Measurements from ENCODE around the gene MAP3K19. TPM values are rescaled to one million over a fixed set of nuclear protein-coding genes. Genes with fewer than 3 reads are reported as not detected.
"Not testable (repeated sequence)": the region's sequence is repeated elsewhere in the genome, so short reads cannot be mapped to it uniquely, and the experiment has no call there.

MAP3K19 gene
- total RNA-seq, 1 experiment from 2014 or later: not detected

DNA sequence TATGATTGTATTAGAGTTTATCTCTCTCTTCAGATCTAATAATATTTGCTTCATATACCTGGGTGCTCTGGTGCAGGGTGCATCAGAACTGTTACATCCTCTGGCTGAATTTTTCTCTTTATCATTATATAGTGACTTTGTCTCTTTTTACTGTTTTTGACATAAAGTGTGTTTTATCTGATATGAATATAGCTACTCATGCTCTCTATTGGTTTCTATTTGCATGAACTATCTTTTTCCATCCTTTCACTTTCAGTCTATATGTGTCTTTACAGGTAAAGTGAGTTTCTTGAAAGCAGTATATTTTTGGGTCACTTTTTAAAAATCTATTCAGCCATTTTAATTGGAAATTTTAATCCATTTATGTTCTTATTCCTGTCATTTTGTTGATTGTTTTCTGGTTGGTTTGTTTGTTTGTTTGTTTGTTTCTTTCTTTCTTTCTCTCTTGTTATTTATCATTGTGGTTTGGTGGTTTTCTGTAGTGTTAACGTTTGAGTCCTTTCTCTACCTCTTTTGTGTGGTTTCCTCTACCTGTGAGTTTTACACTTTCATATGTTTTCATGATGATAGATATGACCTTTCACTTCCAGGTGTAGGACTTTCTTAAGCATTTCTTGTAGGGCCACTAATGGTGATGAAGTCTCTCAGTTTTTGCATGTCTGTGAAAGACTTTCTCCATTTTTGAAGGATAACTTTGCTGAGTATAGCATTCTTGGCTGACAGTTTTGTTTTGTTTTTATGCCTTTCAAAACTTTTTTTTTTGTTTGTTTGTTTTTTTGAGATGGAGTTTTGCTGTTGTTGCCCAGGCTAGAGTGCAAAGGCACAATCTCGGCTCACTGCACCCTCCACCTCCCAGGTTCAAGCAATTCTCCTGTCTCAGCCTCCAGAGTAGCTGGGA is 73.8 kb downstream of the MAP3K19 start:
- H3K27me3 Mint-ChIP-seq (ENCODE audit: low read depth): peaks cover 4% of the 10 kb centered on the region
- H3K4me3 Mint-ChIP-seq: no peak overlapping the region
- H3K27ac Mint-ChIP-seq: no peak overlapping the region
- no peaks in the 10 kb centered on the region for H3K4me1 Mint-ChIP-seq
- H3K9me3 Mint-ChIP-seq: peaks cover 52% of the 10 kb centered on the region
- ATAC-seq: no peak
- H3K36me3 Mint-ChIP-seq: peaks cover 38% of the 10 kb centered on the region
- TF ChIP-seq, protein P1, sequence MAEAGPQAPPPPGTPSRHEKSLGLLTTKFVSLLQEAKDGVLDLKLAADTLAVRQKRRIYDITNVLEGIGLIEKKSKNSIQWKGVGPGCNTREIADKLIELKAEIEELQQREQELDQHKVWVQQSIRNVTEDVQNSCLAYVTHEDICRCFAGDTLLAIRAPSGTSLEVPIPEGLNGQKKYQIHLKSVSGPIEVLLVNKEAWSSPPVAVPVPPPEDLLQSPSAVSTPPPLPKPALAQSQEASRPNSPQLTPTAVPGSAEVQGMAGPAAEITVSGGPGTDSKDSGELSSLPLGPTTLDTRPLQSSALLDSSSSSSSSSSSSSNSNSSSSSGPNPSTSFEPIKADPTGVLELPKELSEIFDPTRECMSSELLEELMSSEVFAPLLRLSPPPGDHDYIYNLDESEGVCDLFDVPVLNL (CRISPR knock-in tag; IDR thresholded peaks at IDR 0.05; ENCODE audit: borderline replicate concordance, low read depth): no peak
- TF ChIP-seq, protein P2, sequence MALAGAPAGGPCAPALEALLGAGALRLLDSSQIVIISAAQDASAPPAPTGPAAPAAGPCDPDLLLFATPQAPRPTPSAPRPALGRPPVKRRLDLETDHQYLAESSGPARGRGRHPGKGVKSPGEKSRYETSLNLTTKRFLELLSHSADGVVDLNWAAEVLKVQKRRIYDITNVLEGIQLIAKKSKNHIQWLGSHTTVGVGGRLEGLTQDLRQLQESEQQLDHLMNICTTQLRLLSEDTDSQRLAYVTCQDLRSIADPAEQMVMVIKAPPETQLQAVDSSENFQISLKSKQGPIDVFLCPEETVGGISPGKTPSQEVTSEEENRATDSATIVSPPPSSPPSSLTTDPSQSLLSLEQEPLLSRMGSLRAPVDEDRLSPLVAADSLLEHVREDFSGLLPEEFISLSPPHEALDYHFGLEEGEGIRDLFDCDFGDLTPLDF (CRISPR knock-in tag; IDR thresholded peaks at IDR 0.05): no peak
- TF ChIP-seq, protein P3, sequence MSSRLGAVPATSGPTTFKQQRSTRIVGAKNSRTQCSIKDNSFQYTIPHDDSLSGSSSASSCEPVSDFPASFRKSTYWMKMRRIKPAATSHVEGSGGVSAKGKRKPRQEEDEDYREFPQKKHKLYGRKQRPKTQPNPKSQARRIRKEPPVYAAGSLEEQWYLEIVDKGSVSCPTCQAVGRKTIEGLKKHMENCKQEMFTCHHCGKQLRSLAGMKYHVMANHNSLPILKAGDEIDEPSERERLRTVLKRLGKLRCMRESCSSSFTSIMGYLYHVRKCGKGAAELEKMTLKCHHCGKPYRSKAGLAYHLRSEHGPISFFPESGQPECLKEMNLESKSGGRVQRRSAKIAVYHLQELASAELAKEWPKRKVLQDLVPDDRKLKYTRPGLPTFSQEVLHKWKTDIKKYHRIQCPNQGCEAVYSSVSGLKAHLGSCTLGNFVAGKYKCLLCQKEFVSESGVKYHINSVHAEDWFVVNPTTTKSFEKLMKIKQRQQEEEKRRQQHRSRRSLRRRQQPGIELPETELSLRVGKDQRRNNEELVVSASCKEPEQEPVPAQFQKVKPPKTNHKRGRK (CRISPR knock-in tag; IDR thresholded peaks at IDR 0.05; ENCODE audit: borderline replicate concordance): no peak
- TF ChIP-seq RELA (CRISPR knock-in tag; IDR thresholded peaks at IDR 0.05; ENCODE audit: borderline replicate concordance) (no peak), NR3C1 (CRISPR knock-in tag; conservative IDR thresholded peaks at IDR 0.05; ENCODE audit: low read depth) (no peak), ATF1 (CRISPR knock-in tag; IDR thresholded peaks at IDR 0.05) (no peak), NR1H2 (CRISPR knock-in tag; IDR thresholded peaks at IDR 0.05) (no peak), PRRX2 (CRISPR knock-in tag; IDR thresholded peaks at IDR 0.05) (no peak), ZNF232 (CRISPR knock-in tag; IDR thresholded peaks at IDR 0.05) (no peak), ESRRA (CRISPR knock-in tag; IDR thresholded peaks at IDR 0.05; ENCODE audit: borderline replicate concordance) (no peak), HMGA2 (CRISPR knock-in tag; IDR thresholded peaks at IDR 0.05) (no peak)
- TF ChIP-seq, protein P4, sequence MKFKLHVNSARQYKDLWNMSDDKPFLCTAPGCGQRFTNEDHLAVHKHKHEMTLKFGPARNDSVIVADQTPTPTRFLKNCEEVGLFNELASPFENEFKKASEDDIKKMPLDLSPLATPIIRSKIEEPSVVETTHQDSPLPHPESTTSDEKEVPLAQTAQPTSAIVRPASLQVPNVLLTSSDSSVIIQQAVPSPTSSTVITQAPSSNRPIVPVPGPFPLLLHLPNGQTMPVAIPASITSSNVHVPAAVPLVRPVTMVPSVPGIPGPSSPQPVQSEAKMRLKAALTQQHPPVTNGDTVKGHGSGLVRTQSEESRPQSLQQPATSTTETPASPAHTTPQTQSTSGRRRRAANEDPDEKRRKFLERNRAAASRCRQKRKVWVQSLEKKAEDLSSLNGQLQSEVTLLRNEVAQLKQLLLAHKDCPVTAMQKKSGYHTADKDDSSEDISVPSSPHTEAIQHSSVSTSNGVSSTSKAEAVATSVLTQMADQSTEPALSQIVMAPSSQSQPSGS (CRISPR knock-in tag; IDR thresholded peaks at IDR 0.05; ENCODE audit: borderline replicate concordance, low read depth): no peak
- TF ChIP-seq, protein P5, sequence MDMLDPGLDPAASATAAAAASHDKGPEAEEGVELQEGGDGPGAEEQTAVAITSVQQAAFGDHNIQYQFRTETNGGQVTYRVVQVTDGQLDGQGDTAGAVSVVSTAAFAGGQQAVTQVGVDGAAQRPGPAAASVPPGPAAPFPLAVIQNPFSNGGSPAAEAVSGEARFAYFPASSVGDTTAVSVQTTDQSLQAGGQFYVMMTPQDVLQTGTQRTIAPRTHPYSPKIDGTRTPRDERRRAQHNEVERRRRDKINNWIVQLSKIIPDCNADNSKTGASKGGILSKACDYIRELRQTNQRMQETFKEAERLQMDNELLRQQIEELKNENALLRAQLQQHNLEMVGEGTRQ (CRISPR knock-in tag; IDR thresholded peaks at IDR 0.05): no peak
- POLR2A ChIA-PET: no interaction called here
- DNase-seq (ENCODE audit: low spot score): no peak
- CTCF ChIA-PET: interaction anchor here (1.8 kb wide), 1 partner anchor 15 kb away, joined by 6 read pairs; no protein-coding TSS in a partner anchor

DNA sequence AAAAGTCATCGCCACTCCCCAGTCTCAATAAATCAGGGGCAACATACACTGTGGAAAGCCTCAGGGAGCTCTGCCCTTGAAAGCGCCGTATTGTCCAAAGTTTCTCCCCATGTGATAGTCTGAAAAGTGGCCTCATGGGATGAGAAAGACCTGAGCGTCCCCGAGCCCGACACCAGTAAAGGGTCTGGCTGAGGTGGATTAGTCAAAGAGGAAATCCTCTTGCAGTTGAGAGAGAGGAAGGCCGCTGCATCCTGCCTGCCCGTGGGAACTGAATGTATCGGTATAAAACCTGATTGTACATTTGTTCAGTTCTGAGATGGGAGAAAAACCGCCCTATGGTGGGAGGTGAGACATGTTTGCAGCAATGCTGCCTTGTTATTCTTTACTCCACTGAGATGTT is 80.1 kb downstream of the MAP3K19 start:
- POLR2A ChIA-PET, CTCF ChIA-PET: not testable (repeated sequence)
- H3K36me3 Mint-ChIP-seq: peaks cover 25% of the 10 kb centered on the region

DNA sequence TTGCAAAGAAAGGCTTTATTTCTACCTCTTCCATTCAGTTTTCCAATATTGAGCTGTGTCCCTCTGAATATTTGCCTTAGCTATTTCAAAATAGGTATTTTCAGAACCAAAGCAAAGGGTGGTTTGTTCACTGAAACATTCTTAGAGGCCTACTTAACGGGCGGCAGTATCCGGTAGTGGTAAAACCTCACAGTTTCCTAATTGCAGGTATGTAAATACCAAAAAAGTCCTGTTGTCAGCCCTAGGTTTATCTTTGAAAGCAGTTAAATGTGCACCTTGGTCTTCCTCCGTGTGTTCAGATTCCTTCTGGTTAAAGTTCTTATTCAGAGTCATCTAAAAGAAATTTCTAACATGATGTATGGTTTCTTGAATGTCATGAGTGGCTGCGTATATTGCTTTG is 89.8 kb downstream of the MAP3K19 start:
- peaks cover 32% of the 10 kb centered on the region for H3K36me3 Mint-ChIP-seq
- CTCF ChIA-PET: no interaction called here
- H3K4me3 Mint-ChIP-seq: no peak overlapping the region
- ATAC-seq (no peak), DNase-seq (ENCODE audit: low spot score) (no peak)
- 0 out of 2 replicates have a peak, but pooled peaks cover 7% of the 10 kb centered on the region for H3K4me1 Mint-ChIP-seq
- no peaks in the 10 kb centered on the region for H3K9me3 Mint-ChIP-seq
- POLR2A ChIA-PET: no interaction called here
- no peaks in the 10 kb centered on the region for H3K27me3 Mint-ChIP-seq (ENCODE audit: low read depth)
- no peak overlapping the region for H3K27ac Mint-ChIP-seq
- TF ChIP-seq MXD4 (CRISPR knock-in tag; IDR thresholded peaks at IDR 0.05; ENCODE audit: borderline replicate concordance) (no peak), TP53 (CRISPR knock-in tag; IDR thresholded peaks at IDR 0.05) (no peak), GRHL2 (CRISPR knock-in tag; IDR thresholded peaks at IDR 0.05; ENCODE audit: insufficient replicate concordance, severe bottlenecking) (no peak)
- TF ChIP-seq, protein P6, sequence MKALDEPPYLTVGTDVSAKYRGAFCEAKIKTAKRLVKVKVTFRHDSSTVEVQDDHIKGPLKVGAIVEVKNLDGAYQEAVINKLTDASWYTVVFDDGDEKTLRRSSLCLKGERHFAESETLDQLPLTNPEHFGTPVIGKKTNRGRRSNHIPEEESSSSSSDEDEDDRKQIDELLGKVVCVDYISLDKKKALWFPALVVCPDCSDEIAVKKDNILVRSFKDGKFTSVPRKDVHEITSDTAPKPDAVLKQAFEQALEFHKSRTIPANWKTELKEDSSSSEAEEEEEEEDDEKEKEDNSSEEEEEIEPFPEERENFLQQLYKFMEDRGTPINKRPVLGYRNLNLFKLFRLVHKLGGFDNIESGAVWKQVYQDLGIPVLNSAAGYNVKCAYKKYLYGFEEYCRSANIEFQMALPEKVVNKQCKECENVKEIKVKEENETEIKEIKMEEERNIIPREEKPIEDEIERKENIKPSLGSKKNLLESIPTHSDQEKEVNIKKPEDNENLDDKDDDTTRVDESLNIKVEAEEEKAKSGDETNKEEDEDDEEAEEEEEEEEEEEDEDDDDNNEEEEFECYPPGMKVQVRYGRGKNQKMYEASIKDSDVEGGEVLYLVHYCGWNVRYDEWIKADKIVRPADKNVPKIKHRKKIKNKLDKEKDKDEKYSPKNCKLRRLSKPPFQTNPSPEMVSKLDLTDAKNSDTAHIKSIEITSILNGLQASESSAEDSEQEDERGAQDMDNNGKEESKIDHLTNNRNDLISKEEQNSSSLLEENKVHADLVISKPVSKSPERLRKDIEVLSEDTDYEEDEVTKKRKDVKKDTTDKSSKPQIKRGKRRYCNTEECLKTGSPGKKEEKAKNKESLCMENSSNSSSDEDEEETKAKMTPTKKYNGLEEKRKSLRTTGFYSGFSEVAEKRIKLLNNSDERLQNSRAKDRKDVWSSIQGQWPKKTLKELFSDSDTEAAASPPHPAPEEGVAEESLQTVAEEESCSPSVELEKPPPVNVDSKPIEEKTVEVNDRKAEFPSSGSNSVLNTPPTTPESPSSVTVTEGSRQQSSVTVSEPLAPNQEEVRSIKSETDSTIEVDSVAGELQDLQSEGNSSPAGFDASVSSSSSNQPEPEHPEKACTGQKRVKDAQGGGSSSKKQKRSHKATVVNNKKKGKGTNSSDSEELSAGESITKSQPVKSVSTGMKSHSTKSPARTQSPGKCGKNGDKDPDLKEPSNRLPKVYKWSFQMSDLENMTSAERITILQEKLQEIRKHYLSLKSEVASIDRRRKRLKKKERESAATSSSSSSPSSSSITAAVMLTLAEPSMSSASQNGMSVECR (CRISPR knock-in tag; IDR thresholded peaks at IDR 0.05; ENCODE audit: borderline replicate concordance): no peak

More for the DNA sequence above, 80.1 kb downstream of the MAP3K19 start:
- H3K27me3 Mint-ChIP-seq (ENCODE audit: low read depth); DNase-seq (ENCODE audit: low spot score); H3K27ac Mint-ChIP-seq; H3K4me3 Mint-ChIP-seq; H3K4me1 Mint-ChIP-seq; ATAC-seq: not testable (repeated sequence)
- H3K9me3 Mint-ChIP-seq: peaks cover 30% of the 10 kb centered on the region

All from WTC11 (cell line).